ENCODE data around the gene RCOR1. TPM values are rescaled to one million over a fixed set of nuclear protein-coding genes. Genes with fewer than 3 reads are reported as not detected.
A peak's percentile ranks its signal among the peaks of the same experiment; 100 is the strongest.
"Not testable (repeated sequence)": the region's sequence is repeated elsewhere in the genome, so short reads cannot be mapped to it uniquely, and the experiment has no call there.

Gene RCOR1
- total RNA-seq, 1 experiment from 2014 or later = 34.1 TPM

- no peaks in the 10 kb centered on the region for H3K9me3 Mint-ChIP-seq
- no peaks in the 10 kb centered on the region for H3K36me3 Mint-ChIP-seq (ENCODE audit: insufficient read depth in 1 of 3, low read depth in 3 of 3)
- H3K14ac ChIP-seq (ENCODE audit: insufficient read depth, low read length) = no peak overlapping the region
- peaks cover 25 to 29% of the 10 kb centered on the region in 2 experiments for H3K4me1 Mint-ChIP-seq
- no peak overlapping the region for H2BK15ac ChIP-seq (ENCODE audit: low read depth, low read length)
- no peak overlapping the region for H4K91ac ChIP-seq (ENCODE audit: insufficient read length, low read depth, low read length)
- H3K79me1 ChIP-seq (ENCODE audit: insufficient read depth, low read depth, low read length, poor library complexity, severe bottlenecking) = no peaks in the 10 kb centered on the region
- H3K56ac ChIP-seq (ENCODE audit: insufficient read length, low read depth, low read length) = no peak overlapping the region
- no peak overlapping the region for H2BK12ac ChIP-seq (ENCODE audit: insufficient read length, low read depth, low read length)
- H3K27ac Mint-ChIP-seq = peak overlapping the region in 2 of 3 experiments; percentile 72 to 76; a peak in 3 of 7 replicates
- peak overlapping the region; percentile 33 for H3K18ac ChIP-seq (ENCODE audit: insufficient read length, low read depth, low read length)
- H3K23me2 ChIP-seq (ENCODE audit: insufficient read length, low read depth, low read length, poor library complexity, severe bottlenecking) = no peaks in the 10 kb centered on the region
- no peak overlapping the region for H3T11ph ChIP-seq (ENCODE audit: low read length)
- H4K20me1 ChIP-seq (ENCODE audit: control insufficient read depth, insufficient read depth, insufficient read length) = no peaks in the 10 kb centered on the region
- no peak overlapping the region for H3K4ac ChIP-seq (ENCODE audit: low read depth, low read length)
- no peak overlapping the region for H3K23ac ChIP-seq (ENCODE audit: insufficient read length, low read depth, low read length)
- no peak for DNase-seq
- TF ChIP-seq CTCF (conservative IDR thresholded peaks at IDR 0.05) = no peak
- no peaks in the 10 kb centered on the region for H3K9me3 ChIP-seq (ENCODE audit: control insufficient read depth, low read depth, low read length)
- WGBS (ENCODE audit: extremely low coverage, insufficient read length, low lambda C conversion rate) = no CpG with 5 or more reads among the region's 15 CpGs
- H2BK5ac ChIP-seq (ENCODE audit: insufficient read length, low read length) = no peak overlapping the region
- H3K27me3 Mint-ChIP-seq (ENCODE audit: low read depth) = no peaks in the 10 kb centered on the region; the same call in 1 of the 2 replicates
- H2AK5ac ChIP-seq (ENCODE audit: insufficient read length, low read length) = no peak overlapping the region
- no peak overlapping the region for H2BK120ac ChIP-seq (ENCODE audit: low read depth, low read length, poor library complexity, severe bottlenecking)
- H3K27me3 ChIP-seq (ENCODE audit: insufficient read depth, low read length) = no peaks in the 10 kb centered on the region
- H2BK20ac ChIP-seq (ENCODE audit: low read depth, low read length, poor library complexity, severe bottlenecking) = no peak overlapping the region
- no peaks in the 10 kb centered on the region; the same call in 1 of the 2 replicates for H3K4me1 ChIP-seq (ENCODE audit: insufficient read depth, low read length)
- H3K79me2 ChIP-seq (ENCODE audit: insufficient read depth, low read length) = no peaks in the 10 kb centered on the region
- no peak overlapping the region for H3K4me2 ChIP-seq (ENCODE audit: insufficient read depth, insufficient read length, low read length)
- no peak overlapping the region for H3K27ac ChIP-seq (ENCODE audit: insufficient read length, low read depth, low read length)
- no peak overlapping the region for H4K5ac ChIP-seq (ENCODE audit: insufficient read length, low read depth, low read length)
- no peak overlapping the region for H3K9ac ChIP-seq (ENCODE audit: extremely low read depth, insufficient read length, low read length)
- no peak overlapping the region for H3K4me3 Mint-ChIP-seq
- H2AFZ ChIP-seq (ENCODE audit: low read length) = no peak overlapping the region
- H4K8ac ChIP-seq (replicated peaks; ENCODE audit: insufficient read length, low read depth, low read length) = no peak overlapping the region
These were observed 17.1 kb upstream of the RCOR1 start for GRCh38 chr14:102575160-102575845.

GRCh38 chr14:102575846-102576428 is 16.5 kb upstream of the RCOR1 start:
- H2BK15ac ChIP-seq (ENCODE audit: low read depth, low read length); H2BK120ac ChIP-seq (ENCODE audit: low read depth, low read length, poor library complexity, severe bottlenecking); H3K18ac ChIP-seq (ENCODE audit: insufficient read length, low read depth, low read length); H3K4me1 ChIP-seq (ENCODE audit: insufficient read depth, low read length); H3K14ac ChIP-seq (ENCODE audit: insufficient read depth, low read length); H3K27ac ChIP-seq (ENCODE audit: insufficient read length, low read depth, low read length); H2AFZ ChIP-seq (ENCODE audit: low read length); H3K23ac ChIP-seq (ENCODE audit: insufficient read length, low read depth, low read length); H3K27ac Mint-ChIP-seq; DNase-seq; H3K23me2 ChIP-seq (ENCODE audit: insufficient read length, low read depth, low read length, poor library complexity, severe bottlenecking); H3K9me3 ChIP-seq (ENCODE audit: control insufficient read depth, low read depth, low read length); H2AK5ac ChIP-seq (ENCODE audit: insufficient read length, low read length); H2BK5ac ChIP-seq (ENCODE audit: insufficient read length, low read length); H4K5ac ChIP-seq (ENCODE audit: insufficient read length, low read depth, low read length); H4K20me1 ChIP-seq (ENCODE audit: control insufficient read depth, insufficient read depth, insufficient read length); H3K9me3 Mint-ChIP-seq; H3K4ac ChIP-seq (ENCODE audit: low read depth, low read length); H3K27me3 ChIP-seq (ENCODE audit: insufficient read depth, low read length); H4K91ac ChIP-seq (ENCODE audit: insufficient read length, low read depth, low read length); H4K8ac ChIP-seq (replicated peaks; ENCODE audit: insufficient read length, low read depth, low read length); H2BK20ac ChIP-seq (ENCODE audit: low read depth, low read length, poor library complexity, severe bottlenecking); H3K4me3 Mint-ChIP-seq; H2BK12ac ChIP-seq (ENCODE audit: insufficient read length, low read depth, low read length); H3K79me1 ChIP-seq (ENCODE audit: insufficient read depth, low read depth, low read length, poor library complexity, severe bottlenecking); H3K9ac ChIP-seq (ENCODE audit: extremely low read depth, insufficient read length, low read length); H3K27me3 Mint-ChIP-seq (ENCODE audit: low read depth); H3T11ph ChIP-seq (ENCODE audit: low read length); H3K79me2 ChIP-seq (ENCODE audit: insufficient read depth, low read length); H3K4me2 ChIP-seq (ENCODE audit: insufficient read depth, insufficient read length, low read length); H3K36me3 Mint-ChIP-seq (ENCODE audit: insufficient read depth in 1 of 3, low read depth in 3 of 3); H3K56ac ChIP-seq (ENCODE audit: insufficient read length, low read depth, low read length): not testable (repeated sequence)
- no CpG with 5 or more reads among the region's 8 CpGs for WGBS (ENCODE audit: extremely low coverage, insufficient read length, low lambda C conversion rate)
- peaks cover 22 to 23% of the 10 kb centered on the region in 2 experiments for H3K4me1 Mint-ChIP-seq
